Measurements from ENCODE around the gene RPL36AL. TPM values are rescaled to one million over a fixed set of nuclear protein-coding genes. Genes with fewer than 3 reads are reported as not detected.

The RPL36AL gene
- total RNA-seq, 2 experiments from 2014 or later, result 339 to 370 TPM

DNA sequence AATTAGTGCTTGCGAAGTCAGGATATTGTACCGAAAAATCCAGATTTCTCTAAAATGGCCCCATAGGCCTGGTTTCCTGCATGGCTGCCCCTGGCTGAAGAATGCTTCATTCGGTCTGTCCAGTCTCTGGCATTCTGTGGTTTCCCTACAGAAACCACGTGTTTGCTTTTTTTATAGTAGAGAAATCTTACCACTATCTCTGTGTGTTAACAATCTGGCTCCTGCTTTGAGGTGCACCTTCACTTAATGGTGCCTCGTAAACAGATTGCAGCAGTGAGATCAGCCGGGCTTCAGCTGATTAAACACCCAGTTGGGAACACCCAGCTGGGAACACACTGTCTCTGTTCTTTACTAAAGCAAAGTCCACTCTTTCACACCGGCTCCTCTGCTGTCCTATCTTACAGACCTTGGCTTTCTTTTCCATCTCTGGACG is 21.3 kb upstream of the RPL36AL start:
- POLR2A ChIA-PET, result interaction anchor here (0.8 kb wide), 1 partner anchor 21 kb away, joined by 5 read pairs; the partner anchor contains the start of genes MGAT2 and RPL36AL
- H3K27ac ChIP-seq (ENCODE audit: low read depth in 1 of 2, low read length in 2 of 2), result no peak overlapping the region
- peaks cover 21% of the 10 kb centered on the region for H3K36me3 ChIP-seq (ENCODE audit: insufficient read depth, low read length)
- CTCF ChIA-PET, result interaction anchor here (1.0 to 1.2 kb wide), 2 partner anchors 46 to 126 kb away, joined by 3 to 6 read pairs; partner anchors contain the start of genes KLHDC2 and POLE2
- no peaks in the 10 kb centered on the region for H3K27me3 Mint-ChIP-seq
- peaks cover 59% of the 10 kb centered on the region for H3K4me1 Mint-ChIP-seq (ENCODE audit: low read depth)
- no peaks in the 10 kb centered on the region for H3K9me3 ChIP-seq (ENCODE audit: control insufficient read depth in 1 of 2, insufficient read depth in 1 of 2, low read length in 2 of 2)
- H3K27me3 ChIP-seq (ENCODE audit: control insufficient read depth in 1 of 2, insufficient read depth in 2 of 2, low read length in 2 of 2), result no peaks in the 10 kb centered on the region
- no peaks in the 10 kb centered on the region for H3K9me3 Mint-ChIP-seq
- intact Hi-C loops (cut with DNase I, micrococcal nuclease), result no loop called here
- no peak for ATAC-seq (ENCODE audit: poor library complexity)
- peak overlapping the region; percentile 60 for H3K27ac Mint-ChIP-seq
- no peak overlapping the region for H3K4me3 ChIP-seq (ENCODE audit: low read length)
- no peak for DNase-seq
- peaks cover 46% of the 10 kb centered on the region for H3K36me3 Mint-ChIP-seq (ENCODE audit: low read depth)
- H3K4me3 Mint-ChIP-seq, result no peak overlapping the region
- H3K4me1 ChIP-seq (ENCODE audit: insufficient read depth, low read length), result peaks cover 36% of the 10 kb centered on the region
- TF ChIP-seq, protein P1, sequence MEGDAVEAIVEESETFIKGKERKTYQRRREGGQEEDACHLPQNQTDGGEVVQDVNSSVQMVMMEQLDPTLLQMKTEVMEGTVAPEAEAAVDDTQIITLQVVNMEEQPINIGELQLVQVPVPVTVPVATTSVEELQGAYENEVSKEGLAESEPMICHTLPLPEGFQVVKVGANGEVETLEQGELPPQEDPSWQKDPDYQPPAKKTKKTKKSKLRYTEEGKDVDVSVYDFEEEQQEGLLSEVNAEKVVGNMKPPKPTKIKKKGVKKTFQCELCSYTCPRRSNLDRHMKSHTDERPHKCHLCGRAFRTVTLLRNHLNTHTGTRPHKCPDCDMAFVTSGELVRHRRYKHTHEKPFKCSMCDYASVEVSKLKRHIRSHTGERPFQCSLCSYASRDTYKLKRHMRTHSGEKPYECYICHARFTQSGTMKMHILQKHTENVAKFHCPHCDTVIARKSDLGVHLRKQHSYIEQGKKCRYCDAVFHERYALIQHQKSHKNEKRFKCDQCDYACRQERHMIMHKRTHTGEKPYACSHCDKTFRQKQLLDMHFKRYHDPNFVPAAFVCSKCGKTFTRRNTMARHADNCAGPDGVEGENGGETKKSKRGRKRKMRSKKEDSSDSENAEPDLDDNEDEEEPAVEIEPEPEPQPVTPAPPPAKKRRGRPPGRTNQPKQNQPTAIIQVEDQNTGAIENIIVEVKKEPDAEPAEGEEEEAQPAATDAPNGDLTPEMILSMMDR (IDR thresholded peaks at IDR 0.05), result no peak

DNA sequence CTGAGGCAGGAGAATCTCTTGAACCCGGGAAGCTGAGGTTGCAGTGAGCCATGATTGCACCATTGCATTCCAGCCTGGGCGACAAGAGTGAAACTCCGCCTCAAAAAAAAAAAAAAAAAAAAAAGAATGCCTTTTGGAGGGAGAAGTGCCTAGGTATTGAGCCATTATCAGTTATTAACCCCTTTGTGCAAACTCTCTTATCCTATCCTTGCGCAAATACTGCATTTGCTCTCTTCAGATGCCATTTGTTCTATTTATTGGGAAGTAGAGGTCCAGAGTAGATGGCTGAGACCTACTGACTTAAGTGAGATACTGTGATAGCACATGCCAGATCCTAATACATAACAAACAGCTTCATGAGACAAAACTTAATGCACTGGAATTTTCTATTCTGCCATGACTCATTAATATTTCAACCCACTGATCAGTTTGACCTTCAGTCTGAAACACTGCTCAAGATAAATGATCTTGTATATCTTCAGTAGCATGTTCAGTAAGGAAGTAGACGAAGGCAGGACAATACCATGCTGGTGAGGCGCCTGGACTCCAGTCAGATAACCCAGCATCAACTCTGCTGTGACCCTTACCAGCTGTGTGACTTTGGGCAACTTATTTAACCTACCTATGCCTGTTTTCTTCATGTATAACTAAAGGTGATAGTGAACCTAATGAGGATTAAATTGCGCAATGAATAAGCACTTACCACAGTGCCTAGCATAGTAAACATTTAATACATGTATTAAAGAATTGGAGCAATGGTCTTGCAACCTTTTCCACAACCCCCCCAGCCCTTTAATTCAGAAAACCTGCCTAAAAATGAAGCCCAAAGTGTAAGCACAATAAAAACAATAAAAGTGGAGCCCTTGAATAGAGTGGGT is 20.4 kb upstream of the RPL36AL start:
- no peak overlapping the region for H3K4me3 ChIP-seq (ENCODE audit: low read length)
- H3K4me1 Mint-ChIP-seq (ENCODE audit: low read depth), result peaks cover 63% of the 10 kb centered on the region
- H3K27me3 Mint-ChIP-seq, result no peaks in the 10 kb centered on the region
- DNase-seq, result no peak
- no peak overlapping the region for H3K27ac ChIP-seq (ENCODE audit: low read depth in 1 of 2, low read length in 2 of 2)
- no peaks in the 10 kb centered on the region for H3K9me3 ChIP-seq (ENCODE audit: control insufficient read depth in 1 of 2, insufficient read depth in 1 of 2, low read length in 2 of 2)
- intact Hi-C loops (cut with DNase I, micrococcal nuclease), result no loop called here
- H3K4me1 ChIP-seq (ENCODE audit: insufficient read depth, low read length), result peaks cover 42% of the 10 kb centered on the region
- H3K27me3 ChIP-seq (ENCODE audit: control insufficient read depth in 1 of 2, insufficient read depth in 2 of 2, low read length in 2 of 2), result no peaks in the 10 kb centered on the region
- CTCF ChIA-PET, result interaction anchor here (1.0 to 1.2 kb wide), 3 partner anchors 47 to 221 kb away, joined by 3 to 6 read pairs (median 3); partner anchors contain the start of genes KLHDC2 and POLE2
- H3K9me3 Mint-ChIP-seq, result no peaks in the 10 kb centered on the region
- POLR2A ChIA-PET, result interaction anchor here (0.8 to 1.2 kb wide), 2 partner anchors 20 to 21 kb away, joined by 3 to 5 read pairs; partner anchors contain the start of genes MGAT2 and RPL36AL
- H3K36me3 ChIP-seq (ENCODE audit: insufficient read depth, low read length), result peaks cover 18% of the 10 kb centered on the region
- peak overlapping the region; percentile 64 for H3K4me3 Mint-ChIP-seq
- H3K36me3 Mint-ChIP-seq (ENCODE audit: low read depth), result peaks cover 55% of the 10 kb centered on the region
- TF ChIP-seq, protein P1 (IDR thresholded peaks at IDR 0.05), result no peak
- peak overlapping the region; percentile 60 for H3K27ac Mint-ChIP-seq
- ATAC-seq (ENCODE audit: poor library complexity), result no peak

DNA sequence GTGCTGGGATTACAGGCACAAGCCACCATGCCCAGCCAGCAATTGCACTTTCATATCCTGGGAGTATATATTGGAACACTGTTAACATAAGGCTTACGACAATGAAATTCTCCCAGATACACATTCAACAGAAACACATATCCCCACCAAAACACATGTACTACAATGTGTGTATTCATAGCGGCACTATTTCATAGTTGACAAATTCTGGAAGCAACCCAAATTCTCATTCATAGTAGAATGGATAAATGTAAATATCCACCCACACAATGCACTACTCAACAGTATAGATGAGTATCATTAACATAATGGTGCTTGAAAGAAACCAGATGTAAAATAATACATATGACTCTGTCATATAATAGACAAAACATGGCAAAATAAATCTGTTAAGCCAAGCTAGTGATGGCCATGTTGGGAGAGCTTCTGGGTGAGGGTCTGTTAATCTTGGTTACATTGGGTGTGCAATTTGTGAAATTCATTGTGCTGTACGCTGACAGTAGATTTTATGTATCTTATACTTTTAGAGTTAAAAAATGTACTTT is 17.2 kb upstream of the RPL36AL start:
- Histone ChIP-seq H3K27ac (ENCODE audit: low read depth in 1 of 2, low read length in 2 of 2) (no peak overlapping the region), H3K4me3 (ENCODE audit: low read length) (no peak overlapping the region), H3K27me3 (ENCODE audit: control insufficient read depth in 1 of 2, insufficient read depth in 2 of 2, low read length in 2 of 2) (no peaks in the 10 kb centered on the region), H3K9me3 (ENCODE audit: control insufficient read depth in 1 of 2, insufficient read depth in 1 of 2, low read length in 2 of 2) (no peaks in the 10 kb centered on the region), H3K36me3 (ENCODE audit: insufficient read depth, low read length) (peaks cover 18% of the 10 kb centered on the region), H3K4me1 (ENCODE audit: insufficient read depth, low read length) (peaks cover 49% of the 10 kb centered on the region)
- ChIA-PET POLR2A (interaction anchor here (0.6 to 8.6 kb wide), 3 partner anchors 15 to 50 kb away, joined by 3 to 350 read pairs (median 4); partner anchors contain the start of genes MGAT2, POLE2 and RPL36AL), CTCF (interaction anchor here (0.7 to 0.9 kb wide), 2 partner anchors 10 to 225 kb away, joined by 3 to 4 read pairs; no protein-coding TSS in a partner anchor)
- ATAC-seq (ENCODE audit: poor library complexity) (no peak), DNase-seq (no peak)
- intact Hi-C loops (cut with DNase I, micrococcal nuclease), result loop anchor here in 1 of 2 experiments (2.0 kb wide), 2 partner anchors 53 to 129 kb away; no protein-coding TSS in a partner anchor
- Mint-ChIP-seq H3K27ac (peak overlapping the region; percentile 100), H3K9me3 (no peaks in the 10 kb centered on the region), H3K4me1 (ENCODE audit: low read depth) (peaks cover 65% of the 10 kb centered on the region), H3K27me3 (no peaks in the 10 kb centered on the region), H3K4me3 (peak overlapping the region; percentile 69), H3K36me3 (ENCODE audit: low read depth) (peaks cover 67% of the 10 kb centered on the region)
- TF ChIP-seq, protein P1 (IDR thresholded peaks at IDR 0.05), result no peak
